Trophoblast cell (in vitro differentiated cells and primary cell): Measurements from ENCODE around the gene CISTR.

ENCODE experiments used
- DNase-seq, 2 donors: peaks; one replicate each; pipeline ENCODE4 v3.0.0-alpha.2; 2016
- H2AFZ ChIP-seq: 2 replicates; pipeline ENCODE4 v1.6.1; 2013; ENCODE audit warnings: low read length, moderate library complexity, mild to moderate bottlenecking; ENCODE audit not compliant: insufficient read depth, poor library complexity
- H2AK5ac ChIP-seq: 2 replicates; pipeline ENCODE4 v1.6.1; 2013; ENCODE audit warnings: mild to moderate bottlenecking, low read length
- H2BK120ac ChIP-seq: 2 replicates; pipeline ENCODE4 v1.6.1; 2013; ENCODE audit warnings: low read length, mild to moderate bottlenecking, moderate library complexity; ENCODE audit not compliant: insufficient read depth, poor library complexity
- H2BK12ac ChIP-seq: 2 replicates; pipeline ENCODE4 v1.6.1; 2013; ENCODE audit warnings: mild to moderate bottlenecking, low read length, moderate library complexity
- H2BK5ac ChIP-seq: 2 replicates; pipeline ENCODE4 v1.6.1; 2013; ENCODE audit warnings: low read length, low read depth, moderate library complexity, mild to moderate bottlenecking; ENCODE audit not compliant: poor library complexity
- H3K14ac ChIP-seq: 2 replicates; pipeline ENCODE4 v1.6.1; 2013; ENCODE audit warnings: mild to moderate bottlenecking, low read length
- H3K18ac ChIP-seq: 2 replicates; pipeline ENCODE4 v1.6.1; 2013; ENCODE audit warnings: mild to moderate bottlenecking, low read length
- H3K23ac ChIP-seq: 2 replicates; pipeline ENCODE4 v1.6.1; 2013; ENCODE audit warnings: low read length
- H3K27ac ChIP-seq: 2 replicates; pipeline ENCODE4 v1.5.1; 2013; ENCODE audit warnings: low read depth, mild to moderate bottlenecking, inconsistent platforms, low read length, moderate library complexity
- H3K27me3 ChIP-seq: 2 replicates; pipeline ENCODE4 v1.6.1; 2013; ENCODE audit warnings: inconsistent platforms, mild to moderate bottlenecking, low read length, moderate library complexity; ENCODE audit not compliant: insufficient read depth
- H3K36me3 ChIP-seq, 2 experiments: 1 replicate in 1 of 2; 2 replicates in 1 of 2; pipeline ENCODE4 v1.6.1; 2013; ENCODE audit warnings: low read length in 2 of 2, mild to moderate bottlenecking in 2 of 2, moderate library complexity in 1 of 2; ENCODE audit not compliant: insufficient read depth in 2 of 2, control insufficient read depth in 1 of 2
- H3K4ac ChIP-seq: 2 replicates; pipeline ENCODE4 v1.6.1; 2013; ENCODE audit warnings: low read depth, mild to moderate bottlenecking, low read length, moderate library complexity
- H3K4me1 ChIP-seq, 2 experiments: 1 replicate in 1 of 2; 2 replicates in 1 of 2; pipeline ENCODE4 v1.6.1; 2013; ENCODE audit warnings: low read length in 2 of 2, mild to moderate bottlenecking in 2 of 2, moderate library complexity in 1 of 2; ENCODE audit not compliant: insufficient read depth in 2 of 2, control insufficient read depth in 1 of 2
- H3K4me2 ChIP-seq: 2 replicates; pipeline ENCODE4 v1.6.1; 2013; ENCODE audit warnings: inconsistent platforms, mild to moderate bottlenecking, low read length, moderate library complexity
- H3K4me3 ChIP-seq: 2 replicates; pipeline ENCODE4 v1.5.1; 2013; ENCODE audit warnings: mild to moderate bottlenecking, low read depth, low read length, inconsistent platforms
- H3K79me1 ChIP-seq: one replicate; pipeline ENCODE4 v1.6.1; 2013; ENCODE audit warnings: low read length
- H3K79me2 ChIP-seq: 2 replicates; pipeline ENCODE4 v1.6.1; 2013; ENCODE audit warnings: low read length, mild to moderate bottlenecking; ENCODE audit not compliant: control insufficient read depth, insufficient read depth, poor library complexity
- H3K9ac ChIP-seq: 2 replicates; pipeline ENCODE4 v1.6.1; 2013; ENCODE audit warnings: mild to moderate bottlenecking, low read length
- H3K9me3 ChIP-seq: 2 replicates; pipeline ENCODE4 v1.6.1; 2013; ENCODE audit warnings: low read depth, mild to moderate bottlenecking, control low read depth, inconsistent platforms, low read length; ENCODE audit not compliant: insufficient read depth
- H4K12ac ChIP-seq: 2 replicates; pipeline ENCODE4 v1.6.1; 2013; ENCODE audit warnings: low read depth, mild to moderate bottlenecking, low read length, moderate library complexity
- H4K8ac ChIP-seq: 2 replicates; pipeline ENCODE4 v1.6.1; 2013; ENCODE audit warnings: low read depth, mild to moderate bottlenecking, low read length, moderate library complexity
- H4K91ac ChIP-seq: one replicate; pipeline ENCODE4 v1.6.1; 2013; ENCODE audit warnings: low read depth, mild to moderate bottlenecking, low read length, moderate library complexity
- WGBS: extraction: QIAGEN DNeasy Blood & Tissue Kit; methylation state at CpG from one replicate; pipeline ENCODE4 v1.1.7; 2013; ENCODE audit warnings: missing lambda C conversion rate; ENCODE audit not compliant: insufficient read length, insufficient coverage; ENCODE audit errors: extremely low coverage; 5-methylcytosine and 5-hydroxymethylcytosine counted together

CISTR gene

GRCh38 chr12:53791735-53792326 is 40.1 kb upstream of the CISTR start:
- DNase-seq = peak; percentile 17 to 57
- Histone ChIP-seq H3K27me3 (peaks cover 3% of the 10 kb centered on the region), H3K4ac (no peak overlapping the region), H4K8ac (no peak overlapping the region), H3K4me2 (no peak overlapping the region), H3K79me1 (no peaks in the 10 kb centered on the region), H2BK5ac (no peak overlapping the region), H2AFZ (no peak overlapping the region), H4K91ac (no peak overlapping the region), H3K79me2 (no peaks in the 10 kb centered on the region), H3K36me3 (no peaks in the 10 kb centered on the region), H2AK5ac (no peak overlapping the region), H3K4me1 (no peaks in the 10 kb centered on the region), H3K4me3 (no peak overlapping the region), H2BK120ac (no peak overlapping the region), H2BK12ac (peak overlapping the region; percentile 50), H3K27ac (no peak overlapping the region), H3K14ac (no peak overlapping the region), H4K12ac (no peak overlapping the region), H3K18ac (no peak overlapping the region), H3K23ac (no peak overlapping the region), H3K9ac (no peak overlapping the region), H3K9me3 (no peaks in the 10 kb centered on the region)
- WGBS = no CpG with 5 or more reads among the region's 1 CpG

- H4K12ac ChIP-seq = no peak overlapping the region
Measured at GRCh38 chr12:53789570-53789969, 37.8 kb upstream of the CISTR start.

GRCh38 chr12:53788892-53789291 is 37.1 kb upstream of the CISTR start:
- no peak overlapping the region for H3K27ac ChIP-seq
- H3K4ac ChIP-seq = no peak overlapping the region
- H2AK5ac ChIP-seq = no peak overlapping the region
- H3K36me3 ChIP-seq = no peaks in the 10 kb centered on the region
- H3K27me3 ChIP-seq = peaks cover 1% of the 10 kb centered on the region
- no peak overlapping the region for H4K91ac ChIP-seq
- no peak overlapping the region for H3K4me2 ChIP-seq
- no peak for DNase-seq
- H2BK12ac ChIP-seq = no peak overlapping the region
- no peak overlapping the region for H2AFZ ChIP-seq
- WGBS = no CpG with 5 or more reads among the region's 1 CpG
- H3K9me3 ChIP-seq = no peaks in the 10 kb centered on the region
- no peak overlapping the region for H3K9ac ChIP-seq
- H3K23ac ChIP-seq = no peak overlapping the region
- H2BK120ac ChIP-seq = no peak overlapping the region
- no peak overlapping the region for H3K14ac ChIP-seq
- no peak overlapping the region for H3K18ac ChIP-seq
- H3K79me1 ChIP-seq = no peaks in the 10 kb centered on the region
- H3K4me1 ChIP-seq = no peaks in the 10 kb centered on the region
- H3K4me3 ChIP-seq = no peak overlapping the region
- H4K12ac ChIP-seq = no peak overlapping the region
- no peaks in the 10 kb centered on the region for H3K79me2 ChIP-seq
- no peak overlapping the region for H2BK5ac ChIP-seq
- H4K8ac ChIP-seq = no peak overlapping the region

More at GRCh38 chr12:53789570-53789969, 37.8 kb upstream of the CISTR start:
- DNase-seq = no peak
- Histone ChIP-seq H2AK5ac (no peak overlapping the region), H3K18ac (no peak overlapping the region), H2BK5ac (no peak overlapping the region), H3K9ac (no peak overlapping the region), H3K9me3 (no peaks in the 10 kb centered on the region), H3K79me1 (no peaks in the 10 kb centered on the region), H2BK120ac (no peak overlapping the region), H3K27ac (no peak overlapping the region), H2BK12ac (no peak overlapping the region), H3K4ac (no peak overlapping the region), H3K27me3 (peaks cover 3% of the 10 kb centered on the region), H3K36me3 (no peaks in the 10 kb centered on the region), H3K4me3 (no peak overlapping the region), H4K8ac (no peak overlapping the region), H3K79me2 (no peaks in the 10 kb centered on the region), H3K4me1 (no peaks in the 10 kb centered on the region), H3K4me2 (no peak overlapping the region), H2AFZ (no peak overlapping the region), H4K91ac (no peak overlapping the region), H3K14ac (no peak overlapping the region), H3K23ac (no peak overlapping the region)
- WGBS = no CpG with 5 or more reads among the region's 1 CpG

GRCh38 chr12:53786411-53786810 is 34.6 kb upstream of the CISTR start:
- Histone ChIP-seq H2BK12ac (no peak overlapping the region), H3K4me1 (no peaks in the 10 kb centered on the region), H3K14ac (no peak overlapping the region), H3K79me1 (no peaks in the 10 kb centered on the region), H3K4me2 (no peak overlapping the region), H4K91ac (no peak overlapping the region), H2BK120ac (no peak overlapping the region), H2BK5ac (no peak overlapping the region), H2AK5ac (no peak overlapping the region), H3K4ac (no peak overlapping the region), H3K9ac (no peak overlapping the region), H4K12ac (no peak overlapping the region), H3K18ac (no peak overlapping the region), H3K4me3 (no peak overlapping the region), H4K8ac (no peak overlapping the region), H3K23ac (no peak overlapping the region), H3K27me3 (peaks cover 5% of the 10 kb centered on the region), H3K27ac (no peak overlapping the region), H3K9me3 (no peaks in the 10 kb centered on the region), H3K36me3 (no peaks in the 10 kb centered on the region), H3K79me2 (no peaks in the 10 kb centered on the region), H2AFZ (no peak overlapping the region)
- DNase-seq = no peak
- no CpG with 5 or more reads among the region's 7 CpGs for WGBS
